ENCODE data around the gene ABCC1.
"Not testable (repeated sequence)": the region's sequence is repeated elsewhere in the genome, so short reads cannot be mapped to it uniquely, and the experiment has no call there.

Gene ABCC1

DNA sequence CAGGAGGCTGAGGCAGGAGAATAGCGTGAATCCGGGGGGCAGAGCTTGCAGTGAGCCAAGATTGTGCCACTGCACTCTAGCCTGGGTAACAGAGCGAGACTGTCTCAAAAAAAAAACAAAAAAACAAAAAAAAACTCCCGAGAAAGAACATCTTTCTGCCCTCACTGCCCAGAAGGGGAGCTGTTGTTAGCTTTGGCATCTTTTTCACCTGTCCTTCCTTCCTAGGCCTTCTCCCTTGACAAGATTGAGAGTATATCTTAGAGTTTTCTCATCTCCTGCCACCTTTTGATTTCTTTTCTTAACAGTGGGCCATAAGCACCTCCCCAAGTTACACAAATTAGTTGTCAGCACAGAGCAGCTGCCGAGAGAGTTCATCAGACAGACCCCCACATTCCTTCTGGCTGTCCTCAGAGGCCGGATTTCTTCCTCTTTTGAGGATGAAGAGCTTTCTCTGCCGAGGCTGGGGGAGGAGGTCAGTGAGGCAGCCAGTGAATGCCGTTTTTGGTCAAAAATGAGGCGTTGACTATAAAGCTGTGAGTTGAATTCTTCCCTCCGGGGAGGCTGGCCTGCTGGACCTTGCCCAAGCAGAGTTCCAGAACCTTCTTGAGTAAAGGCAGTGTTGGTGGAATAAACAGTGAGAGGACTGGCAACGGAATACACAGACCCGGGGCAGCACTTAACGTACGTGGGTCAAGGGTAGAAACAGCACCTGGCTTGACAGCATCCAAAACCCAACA, 146.9 kb downstream of the ABCC1 start:
- H3K27ac ChIP-seq (ENCODE audit: low read depth, low read length): peak overlapping the region; percentile 90
- H3K9ac ChIP-seq (ENCODE audit: low read length): no peak overlapping the region
- peaks cover 34% of the 10 kb centered on the region for H3K4me1 ChIP-seq (ENCODE audit: control insufficient read depth, insufficient read depth, low read length)
- no peaks in the 10 kb centered on the region for H3K27me3 ChIP-seq (ENCODE audit: control insufficient read depth, insufficient read depth, low read length)
- no peak overlapping the region for H3K4me3 ChIP-seq (ENCODE audit: low read length)
- H3K36me3 ChIP-seq (ENCODE audit: control insufficient read depth, insufficient read depth, low read length): peaks cover 8% of the 10 kb centered on the region

DNA sequence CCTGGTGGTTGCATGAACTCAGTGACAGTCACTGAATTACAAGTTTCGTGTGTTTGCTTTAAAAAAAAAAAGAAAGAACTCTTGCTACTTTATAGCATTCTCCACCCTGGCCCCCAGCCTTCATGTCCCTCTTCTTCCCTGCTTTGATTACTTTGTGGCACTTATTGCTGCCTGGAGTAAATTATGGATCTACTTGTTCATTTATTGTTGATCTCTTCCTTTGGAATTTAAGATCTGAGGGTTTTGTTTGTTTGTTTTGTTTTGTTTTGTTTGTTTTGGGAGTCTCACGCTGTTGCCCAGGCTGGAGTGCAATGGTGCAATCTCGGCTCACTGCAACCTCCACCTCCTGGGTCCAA, 147.4 kb downstream of the ABCC1 start:
- Histone ChIP-seq H3K27me3 (ENCODE audit: control insufficient read depth, insufficient read depth, low read length) (no peaks in the 10 kb centered on the region), H3K27ac (ENCODE audit: low read depth, low read length) (peak overlapping the region; percentile 90), H3K4me3 (ENCODE audit: low read length) (no peak overlapping the region), H3K9ac (ENCODE audit: low read length) (no peak overlapping the region), H3K4me1 (ENCODE audit: control insufficient read depth, insufficient read depth, low read length) (peaks cover 34% of the 10 kb centered on the region), H3K36me3 (ENCODE audit: control insufficient read depth, insufficient read depth, low read length) (peaks cover 8% of the 10 kb centered on the region)

GRCh38 chr16:16099320-16099719, 149.9 kb downstream of the ABCC1 start:
- peaks cover 11% of the 10 kb centered on the region for H3K36me3 ChIP-seq (ENCODE audit: control insufficient read depth, insufficient read depth, low read length)
- H3K4me1 ChIP-seq (ENCODE audit: control insufficient read depth, insufficient read depth, low read length): peaks cover 21% of the 10 kb centered on the region
- no peaks in the 10 kb centered on the region for H3K27me3 ChIP-seq (ENCODE audit: control insufficient read depth, insufficient read depth, low read length)
- H3K27ac ChIP-seq (ENCODE audit: low read depth, low read length): peak overlapping the region; percentile 34
- no peak overlapping the region for H3K9ac ChIP-seq (ENCODE audit: low read length)
- H3K4me3 ChIP-seq (ENCODE audit: low read length): no peak overlapping the region

DNA sequence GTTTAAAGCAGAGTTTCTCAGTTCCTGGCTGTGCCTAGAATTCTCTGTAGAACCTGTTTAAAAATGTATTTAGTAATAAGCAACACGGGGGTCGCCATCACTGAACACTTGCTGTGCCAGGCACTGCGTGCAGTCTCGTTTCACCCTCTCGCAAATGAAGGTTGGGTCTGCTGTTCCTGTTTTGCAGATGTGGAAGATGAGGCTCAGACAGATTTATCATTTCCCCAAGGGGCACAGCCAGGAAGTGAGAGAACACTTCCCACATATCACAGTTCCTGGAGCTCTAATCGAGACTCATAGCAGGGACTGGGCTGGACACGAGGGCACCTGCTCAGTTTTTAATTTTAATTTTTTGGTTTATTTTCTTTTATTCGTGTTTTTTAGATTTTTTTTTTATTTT, 151.2 kb downstream of the ABCC1 start:
- Histone ChIP-seq H3K36me3 (ENCODE audit: control insufficient read depth, insufficient read depth, low read length) (peaks cover 11% of the 10 kb centered on the region), H3K27ac (ENCODE audit: low read depth, low read length) (no peak overlapping the region), H3K27me3 (ENCODE audit: control insufficient read depth, insufficient read depth, low read length) (no peaks in the 10 kb centered on the region), H3K4me3 (ENCODE audit: low read length) (no peak overlapping the region), H3K4me1 (ENCODE audit: control insufficient read depth, insufficient read depth, low read length) (peaks cover 20% of the 10 kb centered on the region), H3K9ac (ENCODE audit: low read length) (no peak overlapping the region)

- Histone ChIP-seq H3K4me3 (ENCODE audit: low read length) (no peak overlapping the region), H3K27me3 (ENCODE audit: control insufficient read depth, insufficient read depth, low read length) (no peaks in the 10 kb centered on the region), H3K36me3 (ENCODE audit: control insufficient read depth, insufficient read depth, low read length) (peaks cover 12% of the 10 kb centered on the region), H3K4me1 (ENCODE audit: control insufficient read depth, insufficient read depth, low read length) (peaks cover 11% of the 10 kb centered on the region), H3K9ac (ENCODE audit: low read length) (no peak overlapping the region), H3K27ac (ENCODE audit: low read depth, low read length) (peak overlapping the region; percentile 4)
Measured at GRCh38 chr16:16101585-16101984, 152.2 kb downstream of the ABCC1 start.

DNA sequence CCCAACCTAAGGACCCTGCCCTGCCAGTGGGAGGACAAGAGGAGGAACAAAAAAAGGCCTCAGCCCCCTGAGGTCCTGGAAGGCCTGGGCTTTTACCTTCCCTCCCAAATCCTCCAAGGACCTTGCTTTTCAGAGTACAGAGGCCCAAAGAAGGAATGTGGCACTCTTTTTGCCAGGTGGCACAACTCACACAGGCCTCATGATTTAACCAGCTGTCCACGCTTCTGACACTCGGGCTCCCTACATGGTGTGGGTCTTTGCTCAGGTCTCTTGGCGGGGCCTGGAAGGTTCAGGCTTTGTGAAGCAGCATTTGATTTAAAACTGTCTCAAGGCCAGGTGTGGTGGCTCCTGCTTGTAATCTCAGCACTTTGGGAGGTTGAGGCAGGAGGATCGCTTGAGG, 153.3 kb downstream of the ABCC1 start:
- Histone ChIP-seq H3K9ac (ENCODE audit: low read length) (no peak overlapping the region), H3K4me3 (ENCODE audit: low read length) (no peak overlapping the region), H3K27me3 (ENCODE audit: control insufficient read depth, insufficient read depth, low read length) (no peaks in the 10 kb centered on the region), H3K27ac (ENCODE audit: low read depth, low read length) (no peak overlapping the region), H3K36me3 (ENCODE audit: control insufficient read depth, insufficient read depth, low read length) (peaks cover 14% of the 10 kb centered on the region), H3K4me1 (ENCODE audit: control insufficient read depth, insufficient read depth, low read length) (peaks cover 3% of the 10 kb centered on the region)

DNA sequence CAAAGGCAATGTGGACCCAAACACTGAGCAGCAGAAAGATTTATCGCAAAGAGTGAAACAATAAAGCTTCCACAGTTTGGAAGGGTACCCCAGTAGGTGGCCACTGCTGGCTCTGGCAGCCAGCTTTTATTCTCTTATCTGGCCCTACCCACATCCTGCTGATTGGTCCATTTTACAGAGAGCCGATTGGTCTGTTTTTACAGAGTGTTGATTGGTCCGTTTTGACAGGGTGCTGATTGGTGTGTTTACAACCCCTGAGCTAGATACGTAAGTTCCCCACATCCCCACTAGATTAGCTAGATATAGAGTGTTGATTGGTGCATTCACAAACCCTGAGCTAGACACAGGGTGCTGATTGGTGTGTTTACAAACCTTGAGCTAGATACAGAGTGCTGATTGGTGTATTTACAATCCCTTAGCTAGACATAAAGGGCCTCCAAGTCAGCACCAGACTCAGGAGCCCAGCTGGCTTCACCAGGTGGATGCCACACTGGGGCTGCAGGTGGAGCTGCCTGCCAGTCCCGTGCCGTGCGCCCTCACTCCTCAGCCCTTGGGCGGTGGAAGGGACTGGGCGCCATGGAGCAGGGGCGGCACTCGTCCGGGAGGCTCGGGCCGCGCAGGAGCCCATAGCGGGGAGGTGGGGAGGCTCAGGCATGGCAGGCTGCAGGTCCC, 154.9 kb downstream of the ABCC1 start:
- not testable (repeated sequence) for H3K9ac ChIP-seq (ENCODE audit: low read length); H3K36me3 ChIP-seq (ENCODE audit: control insufficient read depth, insufficient read depth, low read length); H3K4me1 ChIP-seq (ENCODE audit: control insufficient read depth, insufficient read depth, low read length); H3K4me3 ChIP-seq (ENCODE audit: low read length); H3K27ac ChIP-seq (ENCODE audit: low read depth, low read length); H3K27me3 ChIP-seq (ENCODE audit: control insufficient read depth, insufficient read depth, low read length)

- not testable (repeated sequence) for H3K4me3 ChIP-seq (ENCODE audit: low read length); H3K9ac ChIP-seq (ENCODE audit: low read length); H3K27me3 ChIP-seq (ENCODE audit: control insufficient read depth, insufficient read depth, low read length); H3K4me1 ChIP-seq (ENCODE audit: control insufficient read depth, insufficient read depth, low read length); H3K27ac ChIP-seq (ENCODE audit: low read depth, low read length); H3K36me3 ChIP-seq (ENCODE audit: control insufficient read depth, insufficient read depth, low read length)
Measured at GRCh38 chr16:16104804-16105141, 155.4 kb downstream of the ABCC1 start.

GRCh38 chr16:16105646-16106045, 156.2 kb downstream of the ABCC1 start:
- H3K9ac ChIP-seq (ENCODE audit: low read length): no peak overlapping the region
- H3K4me1 ChIP-seq (ENCODE audit: control insufficient read depth, insufficient read depth, low read length): peaks cover 8% of the 10 kb centered on the region
- H3K36me3 ChIP-seq (ENCODE audit: control insufficient read depth, insufficient read depth, low read length): peaks cover 8% of the 10 kb centered on the region
- no peaks in the 10 kb centered on the region for H3K27me3 ChIP-seq (ENCODE audit: control insufficient read depth, insufficient read depth, low read length)
- H3K27ac ChIP-seq (ENCODE audit: low read depth, low read length): no peak overlapping the region
- no peak overlapping the region for H3K4me3 ChIP-seq (ENCODE audit: low read length)

DNA sequence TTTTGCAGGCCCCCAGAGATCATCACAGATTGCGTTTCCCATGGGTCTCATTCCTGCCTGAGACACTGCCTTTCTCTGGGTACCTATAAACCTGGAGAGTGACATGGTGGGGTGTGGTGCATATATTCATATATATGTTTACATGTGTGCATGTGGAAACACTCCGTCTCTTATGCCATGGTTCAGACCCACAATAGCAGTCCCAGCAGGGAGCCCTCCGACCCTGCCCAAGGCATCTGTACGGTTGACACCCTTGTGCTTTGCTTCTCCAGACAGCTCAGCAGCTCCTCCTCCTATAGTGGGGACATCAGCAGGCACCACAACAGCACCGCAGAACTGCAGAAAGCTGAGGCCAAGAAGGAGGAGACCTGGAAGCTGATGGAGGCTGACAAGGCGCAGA, 157.1 kb downstream of the ABCC1 start:
- no peaks in the 10 kb centered on the region for H3K27me3 ChIP-seq (ENCODE audit: control insufficient read depth, insufficient read depth, low read length)
- H3K36me3 ChIP-seq (ENCODE audit: control insufficient read depth, insufficient read depth, low read length): peaks cover 13% of the 10 kb centered on the region
- no peak overlapping the region for H3K4me3 ChIP-seq (ENCODE audit: low read length)
- H3K27ac ChIP-seq (ENCODE audit: low read depth, low read length): no peak overlapping the region
- no peak overlapping the region for H3K9ac ChIP-seq (ENCODE audit: low read length)
- peaks cover 8% of the 10 kb centered on the region for H3K4me1 ChIP-seq (ENCODE audit: control insufficient read depth, insufficient read depth, low read length)

- peaks cover 21% of the 10 kb centered on the region for H3K36me3 ChIP-seq (ENCODE audit: control insufficient read depth, insufficient read depth, low read length)
- peaks cover 8% of the 10 kb centered on the region for H3K4me1 ChIP-seq (ENCODE audit: control insufficient read depth, insufficient read depth, low read length)
- no peak overlapping the region for H3K4me3 ChIP-seq (ENCODE audit: low read length)
- H3K27ac ChIP-seq (ENCODE audit: low read depth, low read length): peak overlapping the region; percentile 32
- H3K27me3 ChIP-seq (ENCODE audit: control insufficient read depth, insufficient read depth, low read length): no peaks in the 10 kb centered on the region
- H3K9ac ChIP-seq (ENCODE audit: low read length): no peak overlapping the region
Measured at GRCh38 chr16:16107839-16108238, 158.4 kb downstream of the ABCC1 start.

GRCh38 chr16:16108759-16109158, 159.3 kb downstream of the ABCC1 start:
- H3K27ac ChIP-seq (ENCODE audit: low read depth, low read length): peak overlapping the region; percentile 48
- H3K36me3 ChIP-seq (ENCODE audit: control insufficient read depth, insufficient read depth, low read length): peaks cover 24% of the 10 kb centered on the region
- H3K4me1 ChIP-seq (ENCODE audit: control insufficient read depth, insufficient read depth, low read length): peaks cover 8% of the 10 kb centered on the region
- no peak overlapping the region for H3K4me3 ChIP-seq (ENCODE audit: low read length)
- no peak overlapping the region for H3K9ac ChIP-seq (ENCODE audit: low read length)
- H3K27me3 ChIP-seq (ENCODE audit: control insufficient read depth, insufficient read depth, low read length): no peaks in the 10 kb centered on the region
